ENCODE measurements around the gene NTM.

DNA sequence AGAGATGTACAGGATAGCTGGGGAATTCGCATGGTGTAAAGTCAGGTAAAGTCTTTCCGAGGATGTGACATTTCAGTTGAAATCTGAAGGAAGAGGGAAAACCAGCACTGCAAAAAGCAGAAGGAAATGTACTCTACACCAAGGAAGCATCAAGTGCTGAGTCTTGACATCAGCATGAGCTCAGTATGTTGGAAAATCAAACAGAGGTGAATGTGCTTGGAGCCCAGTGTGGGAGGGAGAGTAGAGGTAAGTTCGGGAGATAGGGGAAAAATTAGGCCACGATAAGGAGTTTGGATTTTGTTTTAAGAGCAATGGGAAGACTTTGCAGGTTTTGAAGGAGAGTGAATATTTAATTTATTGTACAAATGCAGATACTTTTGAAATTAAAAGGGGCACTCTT lies 484.0 kb downstream of the NTM start:
- TF ChIP-seq TAF1 (IDR thresholded peaks at IDR 0.05; ENCODE audit: low read depth, low read length) (no peak), POLR2A (IDR thresholded peaks at IDR 0.05; ENCODE audit: low read depth, low read length) (no peak), POLR2AphosphoS5 (IDR thresholded peaks at IDR 0.05; ENCODE audit: low read depth, low read length) (no peak), PAX5 (IDR thresholded peaks at IDR 0.05; ENCODE audit: insufficient read depth, low read length, severe bottlenecking) (no peak), SPI1 (IDR thresholded peaks at IDR 0.05; ENCODE audit: low read depth, low read length) (no peak)

Measured in GM12891 (cell line).